Kidney epithelial cell (primary cell): ENCODE results near the gene HAPSTR1. TPM values are rescaled to one million over a fixed set of nuclear protein-coding genes. Genes with fewer than 3 reads are reported as not detected.

Experiments
- DNase-seq: peaks from one replicate; pipeline ENCODE4 v3.0.0-alpha.2; 2010; ENCODE audit warnings: low read depth
- H3K27me3 ChIP-seq: 2 replicates; pipeline ENCODE4 v1.6.0; 2011; ENCODE audit warnings: low read length; ENCODE audit not compliant: control insufficient read depth, insufficient read depth
- H3K36me3 ChIP-seq: 2 replicates; pipeline ENCODE4 v1.5.1; 2011; ENCODE audit warnings: low read length; ENCODE audit not compliant: control insufficient read depth, insufficient read depth
- H3K4me3 ChIP-seq: 2 replicates; pipeline ENCODE4 v1.5.1; 2011; ENCODE audit warnings: low read depth, mild to moderate bottlenecking, control low read depth, low read length
- total RNA-seq: library from RNA; depleted of rRNA; stranded (reverse); fragments of >200 nt; gene quantifications from 2 replicates; pipeline ENCODE4 v1.2.3, GENCODE V29; 2015
- TF ChIP-seq, protein P1 (sequence below): IDR thresholded peaks from 2 replicates; pipeline ENCODE4 v1.5.1; 2011; ENCODE audit warnings: mild to moderate bottlenecking, moderate library complexity, low read length, control low read depth, inconsistent platforms; ENCODE audit not compliant: insufficient read depth, poor library complexity, severe bottlenecking

HAPSTR1 gene
- total RNA-seq, 1 donor from 2014 or later: 78.2 TPM

- H3K4me3 ChIP-seq: no peak overlapping the region
- H3K36me3 ChIP-seq: peaks cover 2% of the 10 kb centered on the region
- H3K27me3 ChIP-seq: no peaks in the 10 kb centered on the region
These were observed 4.4 kb downstream of the HAPSTR1 start for GRCh38 chr16:9095656-9096397.

DNA sequence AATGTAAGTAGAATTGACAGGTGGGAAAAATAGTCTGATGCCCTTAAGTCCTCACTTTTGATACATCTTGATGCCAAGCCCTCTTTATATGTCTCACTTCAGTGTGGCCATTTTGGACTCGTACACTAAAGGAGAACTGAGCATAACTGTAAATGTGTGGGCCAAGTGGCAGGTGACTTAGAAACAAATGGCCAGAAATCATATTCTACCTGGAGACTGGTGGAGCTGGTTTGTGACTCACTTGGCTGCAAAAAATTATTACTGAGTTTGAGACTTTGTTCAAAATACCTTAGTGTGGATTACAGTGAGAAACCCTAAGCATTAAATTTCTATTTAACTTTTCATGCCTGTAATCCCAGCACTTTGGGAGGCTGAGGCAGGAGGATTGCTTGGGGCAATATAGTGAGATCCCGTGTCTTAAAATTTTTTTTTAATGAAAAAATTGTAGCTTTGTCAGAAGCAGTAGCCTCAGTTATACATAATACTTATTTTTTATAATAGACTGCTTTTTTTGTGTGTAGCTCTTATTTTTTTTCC is 5.0 kb downstream of the HAPSTR1 start:
- TF ChIP-seq, protein P1, sequence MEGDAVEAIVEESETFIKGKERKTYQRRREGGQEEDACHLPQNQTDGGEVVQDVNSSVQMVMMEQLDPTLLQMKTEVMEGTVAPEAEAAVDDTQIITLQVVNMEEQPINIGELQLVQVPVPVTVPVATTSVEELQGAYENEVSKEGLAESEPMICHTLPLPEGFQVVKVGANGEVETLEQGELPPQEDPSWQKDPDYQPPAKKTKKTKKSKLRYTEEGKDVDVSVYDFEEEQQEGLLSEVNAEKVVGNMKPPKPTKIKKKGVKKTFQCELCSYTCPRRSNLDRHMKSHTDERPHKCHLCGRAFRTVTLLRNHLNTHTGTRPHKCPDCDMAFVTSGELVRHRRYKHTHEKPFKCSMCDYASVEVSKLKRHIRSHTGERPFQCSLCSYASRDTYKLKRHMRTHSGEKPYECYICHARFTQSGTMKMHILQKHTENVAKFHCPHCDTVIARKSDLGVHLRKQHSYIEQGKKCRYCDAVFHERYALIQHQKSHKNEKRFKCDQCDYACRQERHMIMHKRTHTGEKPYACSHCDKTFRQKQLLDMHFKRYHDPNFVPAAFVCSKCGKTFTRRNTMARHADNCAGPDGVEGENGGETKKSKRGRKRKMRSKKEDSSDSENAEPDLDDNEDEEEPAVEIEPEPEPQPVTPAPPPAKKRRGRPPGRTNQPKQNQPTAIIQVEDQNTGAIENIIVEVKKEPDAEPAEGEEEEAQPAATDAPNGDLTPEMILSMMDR: no peak
- Histone ChIP-seq H3K36me3 (peaks cover 2% of the 10 kb centered on the region), H3K4me3 (no peak overlapping the region), H3K27me3 (no peaks in the 10 kb centered on the region)
- no peak for DNase-seq

More at GRCh38 chr16:9095656-9096397, 4.4 kb downstream of the HAPSTR1 start:
- DNase-seq: no peak
- TF ChIP-seq, protein P1: no peak

- Histone ChIP-seq H3K27me3 (no peaks in the 10 kb centered on the region), H3K36me3 (peaks cover 2% of the 10 kb centered on the region), H3K4me3 (no peak overlapping the region)
- no peak for DNase-seq
- TF ChIP-seq, protein P1: no peak
These were observed 6.1 kb downstream of the HAPSTR1 start for GRCh38 chr16:9097266-9098219.

GRCh38 chr16:9098377-9099090 is 7.1 kb downstream of the HAPSTR1 start:
- no peak overlapping the region for H3K4me3 ChIP-seq
- H3K27me3 ChIP-seq: no peaks in the 10 kb centered on the region
- TF ChIP-seq, protein P1: no peak
- DNase-seq: no peak
- no peaks in the 10 kb centered on the region for H3K36me3 ChIP-seq

DNA sequence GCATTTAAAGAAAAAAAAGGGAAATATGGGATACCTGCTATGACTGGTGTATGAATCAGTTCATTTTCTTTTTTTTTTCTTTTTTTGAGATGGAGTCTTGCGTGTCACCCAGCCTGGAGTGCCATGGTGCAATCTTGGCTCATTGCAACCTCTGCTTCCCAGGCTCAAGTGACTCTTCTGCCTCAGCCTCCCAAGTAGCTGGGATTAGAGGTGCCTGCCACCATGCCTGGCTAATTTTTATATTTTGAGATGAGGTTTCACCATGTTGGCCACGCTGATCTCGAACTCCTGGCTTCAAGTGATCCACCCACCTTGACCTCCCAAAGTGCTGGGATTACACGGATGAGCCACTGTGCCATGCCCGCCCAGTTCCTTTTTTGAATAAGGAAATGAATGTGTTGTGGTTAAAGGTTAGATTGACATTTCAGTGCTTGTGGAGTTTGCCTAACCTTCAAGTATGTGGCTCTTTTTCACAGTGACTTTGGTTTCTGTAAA is 7.7 kb downstream of the HAPSTR1 start:
- Histone ChIP-seq H3K36me3 (peaks cover 1% of the 10 kb centered on the region), H3K27me3 (no peaks in the 10 kb centered on the region), H3K4me3 (no peak overlapping the region)
- DNase-seq: no peak
- TF ChIP-seq, protein P1: no peak
